ENCODE measurements around the gene BIRC3. TPM values are rescaled to one million over a fixed set of nuclear protein-coding genes. Genes with fewer than 3 reads are reported as not detected.

Gene BIRC3
- total RNA-seq, 3 donors from 2014 or later, result 26.1 to 116 (median 45.4) TPM

DNA sequence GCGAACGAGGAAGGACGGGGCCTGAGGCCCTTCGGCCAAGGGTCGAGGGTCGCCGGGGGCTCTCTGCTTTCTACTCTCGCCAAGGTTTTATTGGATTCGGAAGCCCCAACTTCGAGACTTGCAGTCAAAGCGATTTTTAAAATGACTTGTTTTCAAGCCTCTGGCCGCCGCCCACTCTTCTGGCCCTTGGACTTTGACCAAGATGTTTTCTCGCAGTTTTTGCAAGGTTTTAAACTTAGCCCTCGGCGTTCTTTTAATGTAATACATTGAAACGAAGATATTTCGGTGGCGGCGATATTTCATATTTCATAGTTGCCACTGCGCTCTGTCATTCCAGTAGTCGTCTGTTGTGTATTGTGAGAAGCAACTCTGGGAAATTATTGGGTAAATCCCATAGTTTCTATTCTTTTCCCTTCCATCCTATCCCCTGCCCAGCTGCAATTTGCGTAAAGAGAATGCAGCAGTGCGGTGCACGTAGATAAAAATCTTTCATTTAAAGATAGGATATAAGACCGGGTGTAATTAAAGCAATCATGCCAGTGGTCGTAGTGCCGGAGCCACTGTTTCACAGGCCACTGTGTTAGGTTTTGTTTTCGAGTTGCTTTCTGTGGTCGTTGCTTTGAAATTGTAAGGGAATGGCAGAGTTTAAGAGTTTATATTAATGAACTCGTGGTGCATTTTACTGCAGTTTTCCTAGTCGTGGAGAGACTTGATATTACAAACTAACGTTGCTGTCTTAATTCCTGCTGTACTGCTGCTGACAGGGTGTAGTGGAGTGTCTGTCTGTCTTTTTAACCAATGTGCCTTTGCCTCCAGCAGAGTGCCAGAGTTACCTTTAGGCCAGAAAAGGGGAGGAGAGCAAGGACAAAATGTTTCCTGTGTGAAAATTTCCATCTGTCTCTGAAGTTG lies 30.4 kb downstream of the BIRC3 start:
- DNase-seq (peak in 1 of 3 donors; percentile 76), ATAC-seq (peak; percentile 62)

DNA sequence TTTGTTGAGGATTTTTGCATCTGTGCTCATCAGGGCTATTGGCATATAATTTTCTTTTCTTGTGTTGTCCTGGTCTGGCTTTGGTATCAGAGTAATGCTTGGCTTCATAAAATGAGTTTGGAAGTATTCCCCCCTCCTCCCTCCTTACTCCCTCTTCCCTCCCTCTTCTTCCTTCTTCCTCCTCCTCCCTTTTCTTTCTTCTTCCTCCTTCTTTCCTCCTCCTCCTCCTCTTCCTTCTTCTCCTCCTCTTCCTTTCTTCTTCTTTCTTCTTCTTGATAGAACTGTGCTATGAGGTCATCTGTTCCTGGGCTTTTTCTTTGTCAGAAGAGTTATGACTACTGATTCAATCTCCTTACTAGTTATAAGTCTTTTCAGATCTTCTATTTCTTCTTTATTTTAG lies 39.8 kb downstream of the BIRC3 start:
- Histone ChIP-seq H3K4me1 (ENCODE audit: low read depth) (no peaks in the 10 kb centered on the region), H3K36me3 (ENCODE audit: low read depth) (no peaks in the 10 kb centered on the region), H3K4me3 (no peak overlapping the region), H3K9me3 (no peaks in the 10 kb centered on the region)
- DNase-seq (no peak), ATAC-seq (no peak)
- TF ChIP-seq, protein P1, sequence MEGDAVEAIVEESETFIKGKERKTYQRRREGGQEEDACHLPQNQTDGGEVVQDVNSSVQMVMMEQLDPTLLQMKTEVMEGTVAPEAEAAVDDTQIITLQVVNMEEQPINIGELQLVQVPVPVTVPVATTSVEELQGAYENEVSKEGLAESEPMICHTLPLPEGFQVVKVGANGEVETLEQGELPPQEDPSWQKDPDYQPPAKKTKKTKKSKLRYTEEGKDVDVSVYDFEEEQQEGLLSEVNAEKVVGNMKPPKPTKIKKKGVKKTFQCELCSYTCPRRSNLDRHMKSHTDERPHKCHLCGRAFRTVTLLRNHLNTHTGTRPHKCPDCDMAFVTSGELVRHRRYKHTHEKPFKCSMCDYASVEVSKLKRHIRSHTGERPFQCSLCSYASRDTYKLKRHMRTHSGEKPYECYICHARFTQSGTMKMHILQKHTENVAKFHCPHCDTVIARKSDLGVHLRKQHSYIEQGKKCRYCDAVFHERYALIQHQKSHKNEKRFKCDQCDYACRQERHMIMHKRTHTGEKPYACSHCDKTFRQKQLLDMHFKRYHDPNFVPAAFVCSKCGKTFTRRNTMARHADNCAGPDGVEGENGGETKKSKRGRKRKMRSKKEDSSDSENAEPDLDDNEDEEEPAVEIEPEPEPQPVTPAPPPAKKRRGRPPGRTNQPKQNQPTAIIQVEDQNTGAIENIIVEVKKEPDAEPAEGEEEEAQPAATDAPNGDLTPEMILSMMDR (IDR thresholded peaks at IDR 0.05), result no peak
- intact Hi-C loops (cut with DNase I, micrococcal nuclease), result no loop called here

More for the DNA sequence above, 30.4 kb downstream of the BIRC3 start:
- TF ChIP-seq, protein P1 (IDR thresholded peaks at IDR 0.05), result no peak
- no peaks in the 10 kb centered on the region for H3K36me3 ChIP-seq (ENCODE audit: low read depth)
- H3K9me3 ChIP-seq, result no peaks in the 10 kb centered on the region
- peak overlapping the region; percentile 75 for H3K4me3 ChIP-seq
- peaks cover 12% of the 10 kb centered on the region for H3K4me1 ChIP-seq (ENCODE audit: low read depth)
- intact Hi-C loops (cut with DNase I, micrococcal nuclease), result loop anchor here in 1 of 2 donors (10.0 kb wide), 1 partner anchor 147 kb away; no protein-coding TSS in a partner anchor

DNA sequence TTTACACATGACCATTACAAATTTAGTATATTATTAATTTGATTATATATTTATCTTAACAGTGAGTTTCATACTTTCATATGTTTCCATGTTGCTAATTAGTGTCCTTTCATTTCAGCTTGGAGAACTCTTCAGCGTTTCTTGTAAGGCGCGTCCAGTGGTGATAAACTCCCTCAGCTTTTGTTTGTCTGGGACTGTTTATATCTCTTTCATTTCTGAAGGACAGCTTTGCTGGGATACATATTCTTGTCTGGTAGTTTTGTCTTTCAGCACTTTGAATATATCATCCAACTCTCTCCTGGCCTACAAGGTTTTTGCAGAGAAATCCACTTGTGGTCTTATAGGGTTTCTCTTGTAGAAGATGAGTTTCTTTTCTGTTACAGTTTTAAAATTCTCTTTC lies 42.1 kb downstream of the BIRC3 start:
- TF ChIP-seq, protein P1 (IDR thresholded peaks at IDR 0.05), result no peak
- Histone ChIP-seq H3K36me3 (ENCODE audit: low read depth) (no peaks in the 10 kb centered on the region), H3K4me3 (no peak overlapping the region), H3K4me1 (ENCODE audit: low read depth) (no peaks in the 10 kb centered on the region), H3K9me3 (no peaks in the 10 kb centered on the region)
- ATAC-seq (no peak), DNase-seq (no peak)
- intact Hi-C loops (cut with DNase I, micrococcal nuclease), result no loop called here

GRCh38 chr11:102360681-102361080 lies 43.4 kb downstream of the BIRC3 start:
- DNase-seq, result no peak
- no peaks in the 10 kb centered on the region for H3K4me1 ChIP-seq (ENCODE audit: low read depth)
- H3K4me3 ChIP-seq, result no peak overlapping the region
- no peaks in the 10 kb centered on the region for H3K36me3 ChIP-seq (ENCODE audit: low read depth)
- TF ChIP-seq, protein P1 (IDR thresholded peaks at IDR 0.05), result no peak
- no peak for ATAC-seq
- H3K9me3 ChIP-seq, result no peaks in the 10 kb centered on the region
- intact Hi-C loops (cut with DNase I, micrococcal nuclease), result no loop called here

DNA sequence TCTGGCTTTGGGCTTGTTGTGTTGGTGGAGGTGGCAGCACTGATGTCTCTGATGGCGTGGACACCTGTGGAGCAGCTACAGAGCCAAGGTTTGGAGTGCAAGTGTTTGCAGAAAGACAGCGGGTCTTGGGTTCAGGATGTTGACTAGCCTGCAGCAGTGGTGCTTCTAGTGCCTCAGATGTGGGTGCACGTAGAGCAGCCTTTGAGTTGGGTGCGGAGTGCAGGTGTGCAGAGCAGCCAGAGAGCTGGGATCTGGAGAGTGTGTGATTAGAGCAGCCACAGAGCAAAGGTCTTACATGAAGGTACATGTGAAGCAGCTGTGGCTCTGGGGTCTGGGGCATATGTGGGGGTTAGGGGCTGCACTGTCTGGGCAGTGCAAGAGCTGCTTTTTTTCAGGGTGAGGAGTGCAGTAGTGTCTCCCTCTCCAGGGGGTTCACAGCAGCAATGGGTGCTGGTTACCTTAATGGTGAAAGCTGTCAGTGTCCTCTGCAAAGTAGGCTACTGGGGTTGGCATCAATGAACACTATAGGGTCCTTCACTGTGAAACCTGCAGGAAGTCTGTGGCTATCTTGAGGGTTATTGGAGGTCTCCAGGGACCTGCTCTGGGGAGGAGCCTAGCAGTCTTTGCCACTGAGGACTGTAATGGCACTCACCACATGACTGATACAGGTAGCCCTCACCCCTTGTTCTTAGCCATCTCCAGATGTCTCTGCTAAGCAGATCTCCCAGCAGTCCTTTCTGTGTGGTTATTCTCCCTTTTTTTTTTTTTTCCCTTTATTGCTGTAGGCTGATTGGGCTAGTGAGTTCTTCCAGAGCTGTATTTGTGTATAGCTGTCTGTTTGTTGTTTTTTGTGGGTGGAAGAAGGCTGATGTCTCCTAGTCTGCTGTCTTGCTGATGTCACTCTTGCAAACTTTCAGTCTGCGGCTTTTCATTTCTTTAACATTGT lies 44.1 kb downstream of the BIRC3 start:
- DNase-seq (no peak), ATAC-seq (peak; percentile 61)
- TF ChIP-seq, protein P1 (IDR thresholded peaks at IDR 0.05), result no peak
- Histone ChIP-seq H3K4me1 (ENCODE audit: low read depth) (no peaks in the 10 kb centered on the region), H3K9me3 (no peaks in the 10 kb centered on the region), H3K4me3 (no peak overlapping the region), H3K36me3 (ENCODE audit: low read depth) (no peaks in the 10 kb centered on the region)
- intact Hi-C loops (cut with DNase I, micrococcal nuclease), result no loop called here

Measured in mucosa of descending colon (tissue), 3 donors.